Measurements from ENCODE around the gene ATP2A3.
A peak's percentile ranks its signal among the peaks of the same experiment; 100 is the strongest.
"Not testable (repeated sequence)": the region's sequence is repeated elsewhere in the genome, so short reads cannot be mapped to it uniquely, and the experiment has no call there.

Gene ATP2A3

DNA sequence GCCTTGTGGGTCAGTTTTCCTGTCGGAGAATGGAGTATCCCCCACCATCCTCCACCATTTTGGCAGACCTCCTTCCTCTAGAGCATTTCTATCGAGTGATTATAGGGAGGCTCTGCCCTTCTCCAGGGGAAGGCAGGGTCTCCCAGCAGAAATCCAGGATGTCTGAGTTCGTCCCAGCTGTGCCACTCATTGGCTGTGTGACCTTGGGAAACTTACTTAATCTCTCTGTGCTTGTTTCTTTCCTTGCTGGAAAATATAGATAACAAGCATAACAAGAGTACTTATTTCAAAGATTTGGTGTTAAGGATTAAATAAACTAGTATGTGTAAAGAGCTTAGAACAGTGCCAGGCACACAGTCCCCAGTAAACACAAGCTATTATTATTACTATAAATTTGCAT is 14.8 kb downstream of the ATP2A3 start:
- DNase-seq (ENCODE audit: low read depth) = no peak
- no peak for TF ChIP-seq CTCF (conservative IDR thresholded peaks at IDR 0.05; ENCODE audit: low read length)
- H3K4me3 ChIP-seq (ENCODE audit: low read length) = no peak overlapping the region

DNA sequence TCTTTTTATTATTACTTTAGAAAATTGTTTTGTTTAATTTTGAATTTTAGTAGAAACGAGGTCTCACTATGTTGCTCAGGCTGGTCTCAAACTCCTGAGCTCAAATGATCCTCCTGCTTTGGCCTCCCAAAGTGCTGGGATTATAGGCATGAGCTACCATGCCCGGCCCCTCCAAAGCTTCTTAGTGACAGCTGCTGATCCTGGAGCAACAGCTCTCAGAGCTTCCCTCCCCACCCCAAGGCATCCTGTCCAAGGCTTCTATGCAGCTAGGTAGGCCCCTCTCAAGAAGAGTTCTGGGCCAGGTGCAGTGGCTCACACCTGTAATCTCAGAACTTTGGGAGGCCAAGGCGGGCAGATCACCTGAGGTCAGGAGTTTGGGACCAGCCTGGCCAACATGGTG is 15.7 kb downstream of the ATP2A3 start:
- not testable (repeated sequence) for DNase-seq (ENCODE audit: low read depth); H3K4me3 ChIP-seq (ENCODE audit: low read length)

DNA sequence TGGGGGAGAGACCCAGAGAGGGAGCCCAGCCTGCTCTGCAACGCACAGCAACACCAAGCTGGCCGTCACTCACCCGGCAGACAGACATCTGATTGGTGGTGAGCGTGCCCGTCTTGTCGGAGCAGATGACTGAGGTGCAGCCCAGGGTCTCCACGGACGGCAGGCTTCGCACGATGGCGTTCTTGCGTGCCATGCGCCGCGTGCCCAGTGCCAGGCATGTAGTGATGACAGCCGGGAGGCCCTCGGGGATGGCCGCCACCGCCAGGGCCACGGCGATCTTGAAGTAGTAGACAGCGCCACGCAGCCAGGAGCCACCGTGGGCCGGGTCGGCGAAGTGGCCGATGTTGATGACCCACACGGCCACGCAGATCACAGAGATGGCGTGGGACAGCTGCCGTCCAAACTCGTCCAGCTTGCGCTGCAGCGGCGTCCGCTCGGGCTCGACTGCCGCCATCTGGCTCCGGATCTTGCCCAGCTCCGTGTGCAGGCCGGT is 16.9 kb downstream of the ATP2A3 start:
- no peak for TF ChIP-seq CTCF (conservative IDR thresholded peaks at IDR 0.05; ENCODE audit: low read length)
- no peak for DNase-seq (ENCODE audit: low read depth)
- H3K4me3 ChIP-seq (ENCODE audit: low read length) = no peak overlapping the region

- DNase-seq (ENCODE audit: low read depth) = no peak
- no peak overlapping the region for H3K4me3 ChIP-seq (ENCODE audit: low read length)
- TF ChIP-seq CTCF (conservative IDR thresholded peaks at IDR 0.05; ENCODE audit: low read length) = no peak
Measured at GRCh38 chr17:3946711-3947235, 17.5 kb downstream of the ATP2A3 start.

DNA sequence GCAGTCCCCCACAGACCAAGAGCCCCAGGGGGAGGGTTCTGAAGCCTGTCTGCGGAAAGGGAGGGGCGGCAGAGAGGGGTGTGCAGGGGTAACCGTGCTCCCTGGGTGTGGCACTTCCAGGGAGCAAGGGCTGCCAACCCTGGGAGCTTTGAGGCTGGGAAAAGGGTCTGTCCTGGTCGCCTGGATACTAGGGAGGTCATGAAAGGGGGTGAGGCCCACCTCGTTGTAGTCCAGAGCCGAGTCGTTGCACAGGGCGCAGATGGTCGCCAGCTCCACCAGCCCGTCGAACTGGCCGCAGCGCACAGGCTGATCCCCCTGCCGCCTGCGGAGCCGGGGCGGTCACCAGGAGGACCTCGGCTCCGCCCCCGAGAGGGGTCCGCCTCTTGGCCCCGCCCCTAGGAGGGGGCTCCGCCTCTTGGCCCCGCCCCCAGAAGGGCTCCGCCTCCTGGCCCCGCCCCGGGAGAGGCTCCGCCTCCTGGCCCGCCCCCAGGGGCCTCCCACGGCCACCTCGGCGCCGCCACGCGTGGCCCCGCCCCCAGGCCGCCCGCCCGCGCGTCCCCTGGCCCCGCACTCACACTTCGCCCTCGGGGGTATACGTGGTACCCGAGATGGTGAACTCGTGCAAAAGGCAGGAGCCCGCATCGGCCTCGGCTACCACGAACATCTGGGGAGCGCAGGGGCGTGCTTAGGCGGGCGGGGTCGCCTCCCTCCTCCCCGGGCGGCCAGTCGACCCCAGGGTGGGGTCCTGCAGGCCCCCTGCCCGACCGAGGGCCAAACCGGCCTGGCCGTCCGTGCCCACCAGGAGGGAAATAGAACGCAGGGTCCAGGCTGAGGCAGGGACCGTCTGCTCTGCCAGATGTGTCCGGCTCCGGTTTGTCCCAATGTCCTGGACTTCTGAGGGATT is 19.5 kb downstream of the ATP2A3 start:
- peak overlapping the region; percentile 63 for H3K4me3 ChIP-seq (ENCODE audit: low read length)
- TF ChIP-seq CTCF (conservative IDR thresholded peaks at IDR 0.05; ENCODE audit: low read length) = no peak
- peak; percentile 49 for DNase-seq (ENCODE audit: low read depth)

- H3K4me3 ChIP-seq (ENCODE audit: low read length) = no peak overlapping the region
- no peak for TF ChIP-seq CTCF (conservative IDR thresholded peaks at IDR 0.05; ENCODE audit: low read length)
- no peak for DNase-seq (ENCODE audit: low read depth)
Measured at GRCh38 chr17:3943240-3943891, 20.9 kb downstream of the ATP2A3 start.

DNA sequence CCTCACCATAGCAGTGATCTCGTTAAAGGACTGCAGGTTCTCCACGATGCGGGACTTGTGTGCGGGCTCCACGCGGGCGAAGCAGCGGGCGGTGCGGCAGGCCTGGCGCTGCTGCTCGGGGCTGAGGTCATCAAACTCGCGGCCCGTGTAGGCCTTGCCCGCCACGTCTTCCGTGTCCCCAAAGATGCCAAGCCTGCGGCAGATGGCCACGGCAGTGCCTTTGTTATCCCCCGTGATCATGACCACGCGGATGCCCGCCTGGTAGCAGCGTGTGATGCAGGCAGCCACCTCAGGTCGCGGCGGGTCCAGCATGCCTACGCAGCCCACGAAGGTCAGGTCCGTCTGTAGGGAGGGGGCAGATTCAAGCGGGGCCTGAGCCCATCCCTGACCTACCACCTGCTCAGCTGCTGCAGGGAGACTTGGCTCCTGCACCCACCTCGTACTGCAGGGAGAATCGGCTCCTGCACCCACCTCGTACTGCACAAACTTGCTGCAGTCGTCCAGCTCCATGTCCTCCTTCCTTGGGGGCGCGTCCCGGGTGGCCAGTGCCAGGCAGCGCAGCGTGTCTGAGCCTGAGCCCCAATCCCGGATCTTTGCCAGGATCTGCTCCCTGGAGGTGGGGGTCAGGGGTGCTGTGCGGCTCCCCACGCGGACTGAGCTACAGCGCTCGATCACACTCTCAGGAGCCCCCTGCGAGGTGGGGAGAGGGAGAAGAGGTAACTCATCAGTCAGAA is 23.1 kb downstream of the ATP2A3 start:
- DNase-seq (ENCODE audit: low read depth) = no peak
- no peak for TF ChIP-seq CTCF (conservative IDR thresholded peaks at IDR 0.05; ENCODE audit: low read length)
- H3K4me3 ChIP-seq (ENCODE audit: low read length) = no peak overlapping the region
